NCI-H748 (cell line): Measurements from ENCODE around the gene GGN.
"Not testable (repeated sequence)": the region's sequence is repeated elsewhere in the genome, so short reads cannot be mapped to it uniquely, and the experiment has no call there.

Experiments
- DNase-seq: peaks from one replicate; lab custom pipeline; 2025; ENCODE audit not compliant: unreplicated experiment; lab: John Stamatoyannopoulos, UW

GGN gene

DNA sequence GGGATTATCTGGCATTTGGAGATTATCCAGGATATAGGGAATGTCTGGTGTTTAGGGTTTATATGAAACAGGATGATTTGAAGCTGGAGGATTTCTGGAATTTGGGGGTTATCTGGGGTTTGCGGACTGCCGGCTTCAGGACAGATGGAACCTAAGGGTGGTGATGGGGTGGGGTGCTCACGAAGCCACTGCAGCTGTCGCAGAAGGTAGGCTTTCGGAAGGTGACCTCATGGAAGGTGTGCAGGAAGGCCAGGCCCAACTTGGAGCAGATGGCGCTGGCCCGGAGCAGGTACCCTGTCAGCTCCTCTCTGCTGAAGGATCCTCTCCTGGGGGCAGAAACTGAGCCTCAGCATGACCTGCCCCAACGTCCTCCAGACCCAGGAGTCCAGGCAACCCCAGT lies 24.7 kb upstream of the GGN start:
- DNase-seq = no peak

DNA sequence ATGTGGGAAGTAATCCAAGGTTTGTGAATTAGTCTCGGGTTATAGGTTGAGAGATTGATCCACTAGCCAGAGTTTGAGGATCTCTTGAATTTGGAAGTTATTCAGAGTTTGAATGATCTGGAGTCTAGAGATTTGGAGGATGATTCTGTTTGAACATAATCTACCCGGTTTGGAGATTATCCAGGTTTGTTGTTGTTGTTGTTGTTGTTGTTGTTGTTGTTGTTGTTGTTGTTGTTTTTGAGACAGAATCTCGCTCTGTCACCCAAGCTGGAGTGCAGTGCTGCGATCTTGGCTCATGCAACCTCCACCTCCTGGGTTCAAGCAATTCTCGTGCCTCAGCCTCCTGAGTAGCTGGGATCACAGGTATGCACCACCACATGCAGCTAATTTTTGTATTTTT lies 24.1 kb upstream of the GGN start:
- not testable (repeated sequence) for DNase-seq

DNA sequence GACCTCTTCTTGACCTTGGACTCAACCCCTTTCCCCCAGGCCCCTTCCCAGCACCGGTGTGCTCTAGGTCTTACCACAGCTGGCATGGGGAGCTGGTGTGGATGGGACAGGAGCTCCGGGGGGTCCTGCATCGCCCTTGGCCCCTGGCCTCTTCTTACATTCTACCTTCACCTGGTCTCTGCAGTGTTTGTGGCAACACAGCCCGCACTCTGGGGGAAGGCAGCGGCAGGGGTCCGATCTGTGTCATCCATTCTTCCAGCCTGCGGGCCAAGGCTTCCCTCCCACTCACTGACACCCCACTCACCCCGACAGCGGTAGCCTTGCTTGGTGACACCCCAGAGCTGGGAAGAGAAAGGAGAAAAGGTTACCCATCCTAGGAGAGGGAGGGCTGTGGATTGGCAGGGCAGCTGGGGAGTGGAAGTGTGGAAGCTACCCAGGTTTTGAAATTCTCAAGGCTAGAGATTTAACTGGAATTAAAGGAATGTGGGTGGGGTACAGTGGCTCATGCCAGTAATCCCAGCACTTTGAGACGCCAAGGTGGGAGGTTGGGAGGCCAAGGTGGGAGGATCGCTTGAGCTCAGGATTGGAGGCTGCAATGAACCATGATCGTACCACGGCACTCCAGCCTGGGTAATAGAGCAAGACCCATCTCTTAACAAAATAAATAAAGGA lies 23.3 kb upstream of the GGN start:
- no peak for DNase-seq

DNA sequence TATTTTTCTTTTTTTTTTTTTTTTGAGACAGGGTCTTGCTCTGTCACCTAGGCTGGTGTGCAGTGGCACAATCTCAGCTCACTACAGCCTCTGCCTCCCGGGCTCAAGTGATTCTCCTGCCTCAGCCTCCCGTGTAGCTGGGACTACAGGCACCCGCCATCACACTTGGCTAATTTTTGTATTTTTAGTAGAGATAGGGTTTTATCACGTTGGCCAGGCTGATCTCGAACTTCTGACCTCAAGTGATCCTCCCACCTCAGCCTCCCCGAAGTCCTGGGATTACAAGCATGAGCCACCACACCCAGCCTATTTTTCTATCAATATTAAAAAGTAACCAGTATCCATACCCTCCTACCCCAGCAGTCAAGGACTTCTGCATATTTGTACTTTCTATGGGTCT lies 22.6 kb upstream of the GGN start:
- not testable (repeated sequence) for DNase-seq

DNA sequence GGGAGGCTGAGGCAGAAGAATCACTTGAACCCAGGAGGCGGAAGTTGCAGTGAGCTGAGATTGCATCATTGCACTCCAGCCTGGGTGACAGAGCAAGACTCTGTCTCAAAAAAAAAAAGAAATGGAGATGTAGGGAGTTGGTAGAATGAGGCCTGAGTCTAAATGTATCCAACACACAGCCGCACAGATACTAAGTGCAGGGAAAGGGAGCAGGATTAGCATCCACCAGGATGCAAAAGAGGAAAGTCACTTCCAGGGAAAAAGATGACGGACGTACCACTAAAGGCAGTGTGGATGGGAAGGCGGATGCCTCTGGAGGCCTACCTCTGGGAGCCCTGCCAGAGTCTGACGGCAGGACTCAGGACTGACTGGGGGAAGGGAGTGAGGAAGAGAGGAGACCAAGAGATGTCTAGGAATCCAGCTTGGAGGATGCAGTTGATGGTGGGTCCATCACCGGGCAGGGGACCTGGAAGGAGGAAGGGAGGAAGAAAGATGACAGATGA lies 21.8 kb upstream of the GGN start:
- no peak for DNase-seq

DNA sequence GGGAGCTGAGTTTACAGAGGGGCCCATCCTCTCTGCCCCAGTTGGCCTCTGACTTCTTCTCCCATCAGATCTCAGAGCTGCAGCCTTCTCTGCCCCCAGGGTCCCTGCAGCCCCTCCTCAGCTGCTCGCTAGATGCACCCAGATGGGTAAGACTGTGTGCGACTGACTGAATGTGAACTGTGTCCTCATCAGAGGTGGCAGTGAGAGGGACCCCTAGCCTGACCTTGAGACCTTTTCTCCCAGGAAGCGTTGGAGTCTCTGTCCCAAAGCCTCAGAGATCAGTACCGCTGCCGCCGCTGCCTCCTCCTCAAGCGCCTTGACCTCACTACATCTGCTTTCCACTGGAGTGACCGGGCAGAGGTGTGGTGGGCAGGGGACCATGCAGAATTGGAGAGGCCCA lies 17.4 kb upstream of the GGN start:
- no peak for DNase-seq

DNA sequence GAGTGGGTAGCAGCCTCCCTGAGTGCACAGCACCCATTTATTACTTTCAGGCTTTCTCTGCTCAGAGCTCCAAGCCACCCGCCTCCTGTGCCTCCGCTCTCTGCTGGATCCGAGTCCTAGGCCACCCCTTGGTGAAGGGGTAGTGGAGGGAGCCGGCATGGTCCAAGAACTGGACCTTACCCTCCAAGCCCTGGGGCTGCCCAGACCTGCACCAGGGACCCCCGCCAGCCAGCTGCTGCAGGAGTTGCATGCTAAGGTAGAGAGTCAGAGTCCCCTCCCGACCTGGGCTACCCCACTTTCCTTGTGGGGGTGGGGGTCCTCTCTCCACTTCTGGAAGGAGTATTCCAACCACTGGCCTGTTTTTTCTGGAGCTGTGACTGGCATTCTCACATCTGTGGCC lies 17.0 kb upstream of the GGN start:
- no peak for DNase-seq

DNA sequence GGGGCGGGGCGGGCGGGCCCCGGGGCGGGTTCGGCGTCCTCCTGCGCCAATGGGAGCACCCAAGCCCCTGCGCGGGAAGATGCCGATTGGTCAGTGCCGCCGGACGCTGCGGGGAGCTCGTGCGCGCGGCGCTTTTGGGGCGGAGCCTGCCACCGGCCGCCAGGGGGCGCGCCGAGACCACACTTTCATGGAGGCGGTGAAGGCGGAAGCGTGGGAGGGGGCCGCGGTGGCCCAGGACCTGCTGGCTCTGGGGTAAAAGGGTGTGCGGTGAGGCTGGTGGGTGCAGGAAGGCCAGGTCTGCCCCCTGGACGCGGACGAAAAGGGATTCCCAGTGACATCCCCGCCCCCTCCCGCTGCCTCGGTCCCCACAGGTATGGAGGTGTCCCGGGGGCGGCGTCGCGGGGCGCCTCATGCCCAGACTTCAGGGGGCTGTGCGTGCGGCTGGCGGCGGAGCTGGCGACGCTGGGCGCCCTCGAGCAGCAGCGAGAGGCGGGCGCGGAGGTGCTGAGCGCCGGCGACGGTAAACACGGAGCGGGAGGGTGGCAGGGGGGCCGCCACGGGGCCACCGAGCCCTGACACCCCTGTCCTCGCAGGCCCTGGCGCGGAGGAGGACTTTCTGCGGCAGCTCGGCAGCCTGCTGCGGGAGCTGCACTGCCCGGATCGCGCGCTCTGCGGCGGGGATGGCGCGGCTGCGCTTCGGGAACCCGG lies 15.3 kb upstream of the GGN start, which contains the start of gene FAM98C:
Gene FAM98C, plus strand, starts transcription at position 127 of the 708 bp plus-strand sequence. Its CDS starts 61 bp downstream, at position 188.
- DNase-seq = peak; percentile 99

DNA sequence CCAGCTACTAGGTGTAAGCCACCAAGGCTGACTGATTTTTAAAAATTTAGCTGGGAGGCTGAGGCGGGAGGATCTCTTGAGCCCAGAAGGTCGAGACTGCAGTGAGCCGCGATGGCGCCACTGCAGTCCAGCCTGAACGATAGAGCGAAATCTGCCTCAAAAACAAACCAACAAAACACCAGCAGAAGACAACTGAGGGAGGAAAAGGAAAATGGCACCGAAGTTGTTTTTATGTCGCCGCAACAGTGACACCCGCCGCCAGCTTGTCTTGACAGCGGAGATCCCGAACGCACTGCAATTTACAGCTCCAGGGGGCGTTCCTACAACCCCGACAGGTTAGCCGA lies 14.8 kb upstream of the GGN start:
- no peak for DNase-seq

DNA sequence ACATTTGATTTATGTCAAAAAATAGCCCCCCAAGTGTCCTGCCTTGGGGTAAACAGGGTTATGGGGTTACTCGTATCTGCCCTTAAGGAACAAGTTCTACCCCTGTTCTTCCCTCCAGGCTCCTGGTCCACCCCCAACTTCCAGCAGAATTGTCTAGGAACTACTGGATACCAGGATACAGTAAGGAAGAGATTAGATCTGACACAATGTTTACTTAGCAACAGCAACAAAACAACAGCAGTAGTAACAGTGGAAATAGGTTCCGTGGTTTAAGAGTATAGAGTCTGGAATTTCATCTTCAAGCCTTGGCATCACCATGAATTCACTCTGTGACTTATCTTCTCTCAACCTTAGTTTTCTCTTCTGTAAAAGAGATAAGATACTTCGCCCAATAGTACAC lies 13.3 kb upstream of the GGN start:
- no peak for DNase-seq

DNA sequence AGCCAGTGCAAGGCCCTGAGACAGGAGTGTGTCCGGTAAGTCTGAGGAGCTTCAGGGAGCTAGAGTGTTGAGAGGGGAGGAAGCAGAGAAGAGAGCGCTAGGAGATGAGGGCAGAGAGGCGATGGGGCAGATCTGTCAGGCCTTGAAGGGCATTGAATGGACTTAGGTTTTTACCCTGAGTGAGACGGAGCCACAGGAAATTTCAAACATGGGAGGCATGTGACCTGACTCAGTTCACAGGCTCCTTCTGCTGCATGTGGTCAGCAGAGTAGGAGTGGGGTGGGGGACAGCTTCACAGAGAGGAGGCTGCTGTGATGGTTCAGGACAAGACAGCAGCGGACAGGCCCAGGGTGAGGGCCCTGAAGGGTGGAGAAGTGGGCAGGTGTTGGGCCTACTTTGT lies 12.5 kb upstream of the GGN start:
- DNase-seq = no peak

DNA sequence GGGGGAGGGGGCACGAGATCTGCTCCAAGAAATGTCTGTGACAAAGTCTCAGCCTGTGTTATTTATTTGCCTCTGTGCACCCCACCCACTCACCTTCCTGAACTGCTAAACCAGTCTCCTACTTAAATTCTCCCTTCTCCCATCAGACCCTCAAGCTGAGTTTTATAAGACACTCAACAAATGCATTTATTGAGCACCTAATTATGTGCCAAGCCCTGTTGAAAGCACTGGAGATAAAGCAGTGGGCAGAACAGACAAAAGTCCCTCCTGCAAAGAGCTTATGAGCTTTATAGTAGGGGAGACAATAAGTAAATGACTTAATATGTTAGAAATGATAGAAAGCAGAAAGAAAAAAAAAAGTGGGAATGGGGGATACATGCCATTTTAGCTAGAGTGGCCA lies 11.7 kb upstream of the GGN start:
- no peak for DNase-seq

DNA sequence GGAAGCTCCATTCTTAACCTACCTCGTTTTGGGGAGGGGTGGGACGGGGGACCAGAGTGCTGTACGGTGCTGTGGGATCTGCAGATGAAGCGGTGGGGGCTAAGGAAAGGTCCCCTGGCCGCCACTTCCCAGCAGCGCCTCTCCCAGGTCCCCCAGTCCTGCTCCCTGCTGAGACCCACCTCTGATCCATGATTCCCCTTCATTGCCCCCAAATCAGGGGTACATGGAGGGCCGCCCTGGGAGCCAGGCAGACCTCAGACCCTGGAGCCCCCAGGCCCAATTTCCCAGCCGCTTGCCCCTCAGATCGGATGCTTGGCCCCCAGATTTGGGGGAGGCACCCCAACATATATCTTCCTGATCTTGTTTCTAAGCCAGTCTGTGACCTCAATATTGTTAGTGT lies 11.2 kb upstream of the GGN start:
- DNase-seq = no peak

DNA sequence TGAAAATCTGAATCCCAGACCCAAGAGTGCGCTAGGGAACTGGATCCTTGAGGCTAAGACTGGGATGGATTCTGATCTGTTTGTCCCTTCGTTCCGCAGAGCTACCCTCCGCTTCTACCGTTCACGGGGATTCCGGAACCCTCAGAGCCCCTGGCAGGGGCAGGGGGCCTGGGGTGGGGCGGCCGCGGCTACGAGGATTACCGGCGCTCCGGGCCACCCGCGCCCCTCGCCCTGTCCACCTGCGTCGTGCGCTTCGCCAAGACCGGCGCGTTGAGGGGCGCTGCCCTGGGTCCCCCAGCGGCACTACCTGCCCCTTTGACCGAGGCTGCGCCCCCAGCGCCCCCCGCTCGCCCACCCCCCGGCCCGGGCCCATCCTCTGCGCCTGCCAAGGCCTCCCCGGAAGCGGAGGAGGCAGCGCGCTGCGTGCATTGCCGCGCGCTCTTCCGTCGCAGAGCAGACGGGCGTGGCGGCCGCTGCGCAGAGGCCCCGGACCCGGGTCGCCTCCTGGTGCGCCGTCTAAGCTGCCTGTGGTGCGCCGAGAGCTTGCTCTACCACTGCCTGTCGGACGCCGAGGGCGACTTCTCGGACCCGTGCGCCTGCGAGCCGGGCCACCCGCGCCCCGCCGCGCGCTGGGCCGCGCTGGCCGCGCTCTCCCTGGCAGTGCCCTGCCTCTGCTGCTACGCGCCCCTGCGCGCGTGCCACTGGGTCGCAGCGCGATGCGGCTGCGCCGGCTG lies 7.7 kb upstream of the GGN start:
- DNase-seq = no peak

DNA sequence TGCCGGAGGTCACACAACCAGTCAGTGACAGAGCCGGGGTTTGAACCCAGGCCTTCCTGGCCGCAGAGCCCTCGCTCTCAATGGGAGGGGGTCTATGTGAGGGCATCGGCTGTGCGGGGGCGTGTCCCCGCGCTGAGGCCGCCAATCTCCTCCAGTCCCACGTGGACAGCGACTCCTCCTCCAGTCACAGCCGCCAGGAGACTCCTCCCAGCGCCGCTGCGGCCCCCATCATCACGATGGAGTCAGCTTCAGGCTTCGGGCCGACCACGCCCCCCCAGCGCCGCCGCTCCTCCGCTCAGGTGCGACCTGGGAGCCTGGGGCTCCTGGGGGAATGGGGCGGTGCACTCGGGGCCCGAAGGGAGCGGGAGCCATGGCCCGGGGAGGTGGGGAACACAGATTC lies 6.7 kb upstream of the GGN start:
- peak; percentile 74 for DNase-seq

DNA sequence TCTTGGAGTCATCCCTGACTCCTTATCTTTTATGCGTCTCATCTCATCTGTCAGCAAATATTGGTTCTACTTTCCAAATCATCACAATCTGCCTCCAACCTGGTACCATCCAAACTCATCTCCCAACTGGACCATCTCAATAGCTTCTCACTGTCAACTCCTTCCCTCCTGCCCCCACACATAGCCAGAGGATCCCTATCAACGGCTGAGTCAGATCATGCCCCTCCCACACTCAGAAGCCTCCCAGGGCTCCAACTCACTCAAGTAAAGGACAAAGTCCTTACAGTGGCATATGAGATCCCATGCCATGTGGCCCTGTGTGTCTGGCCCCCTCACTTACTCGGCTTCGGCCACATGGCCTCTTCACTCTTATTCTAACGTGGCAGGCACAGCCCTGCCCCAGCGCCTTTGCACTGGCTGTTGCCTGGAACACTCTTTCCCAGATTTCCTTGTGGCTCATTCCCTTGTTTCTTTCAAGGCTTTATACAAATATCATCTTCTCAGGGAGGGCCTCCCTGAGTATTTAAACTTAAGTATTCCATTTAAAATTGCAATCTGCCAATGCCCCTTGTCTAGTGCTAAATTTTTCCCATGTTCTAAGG lies 5.0 kb upstream of the GGN start:
- DNase-seq = no peak

DNA sequence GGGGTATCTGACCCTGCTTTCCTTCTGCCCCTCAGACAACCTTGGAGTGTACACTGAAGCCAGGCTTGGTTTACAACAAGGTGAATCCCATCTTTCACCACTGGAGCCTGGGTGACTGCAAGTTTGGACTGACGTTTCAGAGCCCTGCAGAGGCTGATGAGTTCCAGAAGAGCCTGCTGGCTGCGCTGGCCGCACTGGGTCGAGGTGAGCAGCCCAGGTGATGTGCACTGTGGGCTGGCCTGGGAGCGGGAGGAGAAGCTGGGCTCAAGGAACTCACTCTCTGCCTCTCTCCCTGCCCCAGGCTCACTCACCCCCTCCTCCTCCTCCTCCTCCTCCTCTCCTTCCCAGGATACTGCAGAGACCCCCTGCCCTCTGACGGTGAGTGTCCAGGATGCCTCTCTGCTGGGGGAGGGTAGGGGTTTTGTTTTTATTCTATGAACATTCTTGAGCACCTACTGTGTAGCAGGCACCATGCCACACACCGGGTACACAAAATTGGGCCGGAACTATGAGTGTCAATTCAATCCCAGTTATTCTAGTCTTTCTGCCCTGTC lies 4.2 kb upstream of the GGN start:
- no peak for DNase-seq

DNA sequence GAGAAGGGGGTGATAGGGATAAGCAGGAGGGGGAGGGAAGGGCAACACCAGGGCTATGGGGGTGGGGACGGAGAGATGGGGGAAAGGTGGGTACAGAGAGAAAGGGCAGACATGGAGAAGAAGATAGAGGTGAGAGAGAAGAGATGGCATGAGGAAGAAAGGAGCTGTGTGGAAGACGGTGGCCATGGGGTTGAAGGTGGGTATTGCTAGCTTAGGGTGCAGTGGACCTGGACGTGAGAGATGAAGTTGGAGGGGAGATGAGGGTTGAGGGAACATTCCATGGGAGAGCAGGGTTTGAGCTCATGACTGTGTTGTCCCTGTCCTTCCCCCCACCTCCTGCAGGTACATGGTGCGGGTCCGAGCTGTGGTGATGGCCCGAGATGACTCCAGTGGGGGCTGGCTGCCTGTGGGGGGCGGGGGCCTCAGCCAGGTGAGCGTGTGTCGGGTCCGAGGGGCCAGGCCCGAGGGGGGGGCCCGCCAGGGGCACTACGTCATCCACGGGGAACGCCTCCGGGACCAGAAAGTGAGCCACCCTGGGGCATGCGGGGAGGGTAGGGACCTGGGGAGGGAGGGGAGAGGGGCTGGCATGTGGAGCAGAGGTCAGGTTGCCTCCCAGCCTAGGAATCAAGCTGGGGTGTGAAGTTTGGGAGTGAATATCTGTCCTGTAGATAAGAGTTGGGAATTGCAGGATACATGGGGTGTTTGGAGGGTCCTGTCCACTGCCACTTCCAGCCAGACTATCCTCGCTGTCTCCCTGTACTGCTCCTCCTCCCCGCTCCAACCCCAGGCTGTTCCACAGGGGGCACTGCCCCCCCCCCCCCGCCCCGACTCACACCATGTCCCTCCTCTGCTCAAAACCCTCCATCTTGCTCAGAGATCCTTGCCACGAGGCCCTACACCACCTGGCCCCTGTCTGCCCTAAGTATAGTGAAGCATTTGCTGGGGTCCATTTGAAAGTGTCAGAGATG lies 2.4 kb upstream of the GGN start:
- DNase-seq = no peak

DNA sequence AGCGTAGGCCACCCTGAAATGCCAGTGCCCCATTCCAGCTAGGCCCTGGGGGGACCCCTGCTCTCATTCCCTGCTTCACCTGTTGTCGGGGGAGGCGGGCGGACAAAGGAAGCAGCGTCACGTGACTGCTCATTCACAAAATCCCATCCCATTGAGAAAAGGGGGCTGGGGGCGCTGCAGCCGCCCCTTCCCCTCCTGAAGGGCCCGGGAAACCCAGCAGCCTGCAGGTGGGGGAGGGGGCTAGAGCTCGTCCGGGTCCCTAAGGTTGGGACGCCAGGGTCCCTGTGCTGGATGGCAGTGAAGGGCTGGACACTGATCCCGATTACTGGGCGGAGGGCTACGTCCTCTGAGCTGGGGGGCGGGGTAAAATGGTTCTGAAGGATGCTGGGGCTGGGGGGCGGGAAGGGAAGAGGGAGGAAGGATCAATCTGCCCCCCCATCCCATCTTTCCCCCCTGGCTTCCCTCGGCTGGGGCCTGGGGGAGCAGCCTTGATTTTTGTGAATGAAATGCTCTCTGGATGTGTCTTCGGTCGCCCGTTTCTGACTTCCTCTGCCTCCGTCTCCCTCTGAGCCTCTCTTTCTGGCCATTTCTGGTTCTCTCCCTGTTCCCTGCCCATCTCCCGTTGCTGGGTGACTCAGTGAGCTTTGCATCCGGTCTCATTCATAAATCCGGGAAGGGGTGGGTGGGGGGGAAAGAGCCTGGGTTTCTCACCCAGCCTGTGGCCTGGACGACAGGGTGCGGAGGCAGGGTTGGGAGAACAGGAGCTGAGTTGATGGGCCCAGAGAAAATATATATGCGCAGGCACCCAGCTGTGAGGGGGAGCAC lies 1.5 kb upstream of the GGN start:
- DNase-seq = peak; percentile 69
